GM19452 (cell line): ENCODE results near the gene C16orf92.
"Not testable (repeated sequence)": the region's sequence is repeated elsewhere in the genome, so short reads cannot be mapped to it uniquely, and the experiment has no call there.

Experiments used
- ATAC-seq: cut with Tn5 transposase; IDR thresholded peaks from one replicate; pipeline ENCODE4 v1.9.1; 2021; ENCODE audit not compliant: unreplicated experiment

Gene C16orf92

GRCh38 chr16:30003670-30004423 is 19.2 kb upstream of the C16orf92 start:
- ATAC-seq, result no peak

GRCh38 chr16:30004424-30004776 is 18.6 kb upstream of the C16orf92 start:
- ATAC-seq, result no peak

- ATAC-seq, result no peak
These were observed 18.2 kb upstream of the C16orf92 start for GRCh38 chr16:30004811-30005242.

- no peak for ATAC-seq
These were observed 17.5 kb upstream of the C16orf92 start for GRCh38 chr16:30005341-30006094.

- ATAC-seq, result no peak
These were observed 16.9 kb upstream of the C16orf92 start for GRCh38 chr16:30006095-30006473.

- ATAC-seq, result no peak
These were observed 16.2 kb upstream of the C16orf92 start for GRCh38 chr16:30006659-30007377.

GRCh38 chr16:30007378-30007895 is 15.6 kb upstream of the C16orf92 start:
- no peak for ATAC-seq

- no peak for ATAC-seq
These were observed 13.7 kb upstream of the C16orf92 start for GRCh38 chr16:30009085-30009862.

- no peak for ATAC-seq
These were observed 12.8 kb upstream of the C16orf92 start for GRCh38 chr16:30009990-30010843.

GRCh38 chr16:30010844-30011713 is 11.9 kb upstream of the C16orf92 start, which contains the start of gene DOC2A:
TSS of gene DOC2A (minus strand) at chr16:30011027. CDS start at chr16:30010222, 805 bp downstream.
- ATAC-seq, result no peak

- no peak for ATAC-seq
These were observed 11.1 kb upstream of the C16orf92 start for GRCh38 chr16:30011714-30012504.

- not testable (repeated sequence) for ATAC-seq
These were observed 10.4 kb upstream of the C16orf92 start for GRCh38 chr16:30012598-30012997.

GRCh38 chr16:30015450-30015849 is 7.5 kb upstream of the C16orf92 start:
- ATAC-seq, result not testable (repeated sequence)

GRCh38 chr16:30016555-30017276 is 6.3 kb upstream of the C16orf92 start:
- no peak for ATAC-seq

- no peak for ATAC-seq
These were observed 5.7 kb upstream of the C16orf92 start for GRCh38 chr16:30017277-30017656.

GRCh38 chr16:30017937-30018336 is 5.1 kb upstream of the C16orf92 start:
- ATAC-seq, result not testable (repeated sequence)

- no peak for ATAC-seq
These were observed 4.3 kb upstream of the C16orf92 start for GRCh38 chr16:30018731-30019158.
